Psoas muscle (tissue), 8 donors: Measurements from ENCODE around the gene LMO3. TPM values are rescaled to one million over a fixed set of nuclear protein-coding genes. Genes with fewer than 3 reads are reported as not detected.
A peak's percentile ranks its signal among the peaks of the same experiment; 100 is the strongest.

Experiments
- ATAC-seq, 4 donors: fragments of 200-7000 bp; cut with Tn5 transposase; one replicate each; pipeline ENCODE4 v1.9.1; 2020; ENCODE audit warnings: moderate library complexity in 3 of 4, mild to moderate bottlenecking in 2 of 4
- DNase-seq, 2 donors: peaks; one replicate each; pipeline ENCODE4 v3.0.0-alpha.2; 2020
- H3K27ac ChIP-seq: fragments of 200-600 bp; one replicate; pipeline ENCODE4 v1.8.0; 2022
- H3K27me3 ChIP-seq, 3 donors: fragments of 200-600 bp in 1 of 3; one replicate each; pipeline versions ENCODE4 v1.6.1 to v1.8.0; 2013 to 2022; ENCODE audit warnings: low read length in 2 of 3, mild to moderate bottlenecking in 2 of 3, moderate library complexity in 1 of 3; ENCODE audit not compliant: insufficient read depth in 3 of 3
- H3K36me3 ChIP-seq, 2 donors: fragments of 200-600 bp in 1 of 2; one replicate each; pipeline versions ENCODE4 v1.6.1 to v1.8.0; 2013 to 2022; ENCODE audit warnings: low read depth in 1 of 2, mild to moderate bottlenecking in 1 of 2, moderate library complexity in 1 of 2; ENCODE audit not compliant: insufficient read depth in 1 of 2
- H3K4me1 ChIP-seq: fragments of 200-600 bp; one replicate; pipeline ENCODE4 v1.8.0; 2022
- H3K4me3 ChIP-seq: fragments of 200-600 bp; one replicate; pipeline ENCODE4 v1.8.0; 2022; ENCODE audit warnings: mild to moderate bottlenecking
- H3K9me3 ChIP-seq: fragments of 200-600 bp; one replicate; pipeline ENCODE4 v1.8.0; 2022
- WGBS, 3 donors: extraction: QIAGEN DNeasy Blood & Tissue Kit; methylation state at CpG; one replicate each; pipeline versions ENCODE4 v1.1.6 to v1.1.7; 2013; 5-methylcytosine and 5-hydroxymethylcytosine counted together
- intact Hi-C, 2 donors: fragments of 100-400 bp; cut with DNase I; formaldehyde crosslinking; loops; one replicate each; pipeline versions ENCODE4 v1.11.0 to v1.14.2; 2022
- long read RNA-seq, 2 donors: library from polyadenylated mRNA; unstranded; transcript quantifications; one replicate each; pipeline ENCODE4 v2.0.0, GENCODE V29; 2021
- polyA plus RNA-seq, 3 donors: library from polyadenylated mRNA; stranded (reverse); fragments of 200-250 nt; gene quantifications; one replicate each; pipeline ENCODE4 v1.2.3, GENCODE V29; 2013
- total RNA-seq, 4 donors: library from RNA; stranded (reverse); fragmentation: NEBNext Ultra II Directional in 2 of 4; extraction: Animal tissue kit (Norgen Biotek cat#: 25700) in 2 of 4; gene quantifications; one replicate each; pipeline versions ENCODE4 v1.2.1 to v1.2.4, GENCODE V29; 2021 to 2023
- TF ChIP-seq, protein P1 (sequence below): fragments of 200-600 bp; IDR thresholded peaks from one replicate; pipeline ENCODE4 v1.8.0; 2022; ENCODE audit warnings: antibody characterized with exemption
- donor health status: healthy with polysubstance abuse.
- donor health status: DM: no; HTN: no; CAD: no; lungs with moderate emphysema.
- donor health status: Bipolar disorder and iron deficiency.
- donor health status: healthy.
- donor health status: DM: yes; HTN: yes; CAD: no.
- donor health status: DM: no; HTN: no; CAD: no.
- donor health status: DM: no; HTN: no; CAD: no.
- donor health status: DM: yes; HTN: yes; CAD: no.

LMO3 gene
- 1 to 10 TPM in 2 of 4 donors, under 1 TPM in 2; 0.10 to 2.8 (median 1.3) TPM for total RNA-seq
- 1 to 10 TPM in 1 of 3 donors, under 1 TPM in 2; 0.17 to 1.4 (median 0.51) TPM for polyA plus RNA-seq
- long read RNA-seq, donor 1, result 0 reads
- long read RNA-seq, donor 2, partial matches to known transcripts, result 0 of 2 reads
- long read RNA-seq, donor 2, other reads (novel, unspliced or antisense), result 1 of 2 reads

GRCh38 chr12:16606117-16606200, at the start of gene LMO3:
LMO3 (minus strand) TSS chr12:16606162; CDS start chr12:16600860, 5,302 bp downstream.
- TF ChIP-seq, protein P1, sequence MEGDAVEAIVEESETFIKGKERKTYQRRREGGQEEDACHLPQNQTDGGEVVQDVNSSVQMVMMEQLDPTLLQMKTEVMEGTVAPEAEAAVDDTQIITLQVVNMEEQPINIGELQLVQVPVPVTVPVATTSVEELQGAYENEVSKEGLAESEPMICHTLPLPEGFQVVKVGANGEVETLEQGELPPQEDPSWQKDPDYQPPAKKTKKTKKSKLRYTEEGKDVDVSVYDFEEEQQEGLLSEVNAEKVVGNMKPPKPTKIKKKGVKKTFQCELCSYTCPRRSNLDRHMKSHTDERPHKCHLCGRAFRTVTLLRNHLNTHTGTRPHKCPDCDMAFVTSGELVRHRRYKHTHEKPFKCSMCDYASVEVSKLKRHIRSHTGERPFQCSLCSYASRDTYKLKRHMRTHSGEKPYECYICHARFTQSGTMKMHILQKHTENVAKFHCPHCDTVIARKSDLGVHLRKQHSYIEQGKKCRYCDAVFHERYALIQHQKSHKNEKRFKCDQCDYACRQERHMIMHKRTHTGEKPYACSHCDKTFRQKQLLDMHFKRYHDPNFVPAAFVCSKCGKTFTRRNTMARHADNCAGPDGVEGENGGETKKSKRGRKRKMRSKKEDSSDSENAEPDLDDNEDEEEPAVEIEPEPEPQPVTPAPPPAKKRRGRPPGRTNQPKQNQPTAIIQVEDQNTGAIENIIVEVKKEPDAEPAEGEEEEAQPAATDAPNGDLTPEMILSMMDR, result no peak
- 0% methylated on average over 2 of the region's 2 CpGs for WGBS, 3 donors
- ATAC-seq (no peak), DNase-seq (no peak)
- Histone ChIP-seq H3K27ac (no peak within 1 kb of the TSS), H3K27me3 (peaks cover 0 to 34% (median 4%) of the 10 kb centered on the region in 3 donors), H3K4me1 (no peaks in the 10 kb centered on the region), H3K9me3 (no peaks in the 10 kb centered on the region), H3K4me3 (peak within 1 kb of the TSS; percentile 59), H3K36me3 (no peaks in the 10 kb centered on the region)
- intact Hi-C loops, result no loop called here

GRCh38 chr12:16636435-16637055, 30.6 kb upstream of the LMO3 start:
- no peaks in the 10 kb centered on the region for H3K36me3 ChIP-seq
- H3K9me3 ChIP-seq, result no peaks in the 10 kb centered on the region
- DNase-seq, result no peak
- no peak for ATAC-seq
- TF ChIP-seq, protein P1, result no peak
- 77 to 85% (median 77%) methylated on average over 2 of the region's 2 CpGs for WGBS, 3 donors
- intact Hi-C loops, result no loop called here
- no peak overlapping the region for H3K27ac ChIP-seq
- H3K4me3 ChIP-seq, result no peak overlapping the region
- H3K27me3 ChIP-seq, result no peaks in the 10 kb centered on the region
- no peaks in the 10 kb centered on the region for H3K4me1 ChIP-seq

DNA sequence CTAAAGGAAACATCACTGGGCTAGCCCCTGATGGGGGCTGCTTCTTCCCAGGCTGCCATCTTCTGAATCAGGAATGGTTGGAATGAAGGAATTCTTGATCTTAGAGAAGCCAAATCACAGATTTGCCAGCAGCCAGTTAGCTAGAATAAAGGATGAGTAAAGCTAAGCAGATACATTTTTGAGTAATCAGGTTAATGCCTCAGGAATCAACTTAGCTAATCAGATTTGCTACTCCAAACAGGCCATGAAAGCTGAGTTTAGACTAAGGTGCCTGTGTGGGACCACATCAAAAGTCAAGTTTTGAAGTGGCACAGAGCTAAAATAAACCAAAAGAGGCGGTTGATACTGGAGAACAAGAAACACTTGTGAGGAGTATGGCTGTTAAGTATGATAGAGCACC, 28.8 kb upstream of the LMO3 start:
- WGBS, 3 donors, result 72 to 86% (median 80%) methylated on average over 1 of the region's 1 CpG
- H3K27me3 ChIP-seq, result no peaks in the 10 kb centered on the region
- H3K4me3 ChIP-seq, result no peak overlapping the region
- ATAC-seq (no peak), DNase-seq (no peak)
- TF ChIP-seq, protein P1, result no peak
- H3K9me3 ChIP-seq, result no peaks in the 10 kb centered on the region
- H3K4me1 ChIP-seq, result no peaks in the 10 kb centered on the region
- no peak overlapping the region for H3K27ac ChIP-seq
- intact Hi-C loops, result no loop called here
- H3K36me3 ChIP-seq, result no peaks in the 10 kb centered on the region

DNA sequence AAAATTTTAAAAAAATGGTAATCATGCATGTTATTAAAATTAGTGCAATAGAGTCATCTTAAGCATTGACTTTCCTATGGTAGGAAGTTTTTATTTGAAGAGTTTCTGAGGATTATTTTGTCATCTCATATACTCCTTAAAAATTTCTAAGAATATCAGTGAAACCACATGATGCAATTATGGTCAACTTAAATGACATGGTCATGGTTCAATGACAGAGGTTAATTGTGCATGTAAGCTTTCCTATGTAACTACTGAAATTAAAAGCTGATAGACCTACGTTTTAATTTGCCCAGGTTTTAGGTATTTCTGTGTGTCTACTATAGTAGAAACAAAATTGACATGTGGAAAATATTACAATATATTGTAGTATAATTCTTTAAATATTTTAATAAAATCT, 21.0 kb upstream of the LMO3 start:
- Histone ChIP-seq H3K4me1 (no peaks in the 10 kb centered on the region), H3K36me3 (no peaks in the 10 kb centered on the region), H3K9me3 (no peaks in the 10 kb centered on the region), H3K27ac (no peak overlapping the region), H3K4me3 (no peak overlapping the region), H3K27me3 (no peaks in the 10 kb centered on the region)
- no peak for DNase-seq
- TF ChIP-seq, protein P1, result no peak
- ATAC-seq, result no peak
- 37 to 67% (median 43%) methylated on average over 1 of the region's 1 CpG for WGBS, 3 donors
- intact Hi-C loops, result no loop called here

GRCh38 chr12:16622338-16622737, 16.4 kb upstream of the LMO3 start:
- H3K27me3 ChIP-seq, result no peaks in the 10 kb centered on the region
- intact Hi-C loops, result no loop called here
- DNase-seq (no peak), ATAC-seq (no peak)
- H3K4me1 ChIP-seq, result no peaks in the 10 kb centered on the region
- no peak overlapping the region for H3K27ac ChIP-seq
- H3K4me3 ChIP-seq, result no peak overlapping the region
- 53 to 58% (median 54%) methylated on average over 2 of the region's 2 CpGs for WGBS, 3 donors
- no peaks in the 10 kb centered on the region for H3K9me3 ChIP-seq
- TF ChIP-seq, protein P1, result no peak
- no peaks in the 10 kb centered on the region for H3K36me3 ChIP-seq
